Measurements from ENCODE around the gene NTRK2.

NTRK2 gene

GRCh38 chr9:84742261-84742660, 72.7 kb downstream of the NTRK2 start:
- DNase-seq = no peak

- DNase-seq = no peak
Measured at GRCh38 chr9:84744195-84744594, 74.7 kb downstream of the NTRK2 start.

DNA sequence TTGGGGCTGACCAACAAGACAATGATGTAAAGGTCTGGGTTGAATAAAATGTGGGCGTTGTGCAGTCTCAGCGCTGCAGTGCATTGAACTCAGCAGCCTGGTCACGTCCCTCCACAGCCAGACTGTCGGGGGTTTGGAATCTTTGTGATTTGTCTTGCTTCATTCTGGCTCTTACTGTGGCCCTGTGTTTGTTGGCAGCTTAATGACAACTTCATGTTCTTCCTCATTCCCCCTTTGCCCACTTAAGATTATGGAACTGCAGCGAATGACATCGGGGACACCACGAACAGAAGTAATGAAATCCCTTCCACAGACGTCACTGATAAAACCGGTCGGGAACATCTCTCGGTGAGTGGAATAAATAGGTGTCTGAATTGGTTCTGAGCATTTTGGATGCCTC, 75.2 kb downstream of the NTRK2 start:
- no peak for DNase-seq

DNA sequence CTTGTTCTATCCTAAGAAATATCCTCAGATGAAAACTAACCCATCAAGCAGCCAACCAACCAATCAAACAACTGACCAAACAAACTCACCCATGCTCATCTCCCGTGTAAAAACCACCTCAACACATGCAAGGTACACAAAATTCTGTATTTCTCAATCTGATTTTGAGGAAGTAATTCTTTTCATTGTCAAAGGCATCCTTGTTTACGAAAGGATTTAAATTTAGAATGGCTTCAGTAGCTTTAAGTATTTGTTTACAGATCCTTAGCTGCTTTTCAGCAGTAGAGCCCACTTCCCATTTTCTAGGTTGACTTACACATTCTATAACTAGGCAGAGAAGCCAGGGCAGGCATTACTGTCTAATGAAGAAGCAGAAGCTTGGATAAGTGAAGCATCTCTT, 78.6 kb downstream of the NTRK2 start:
- DNase-seq = no peak

- DNase-seq = no peak
Measured at GRCh38 chr9:84750152-84750865, 80.8 kb downstream of the NTRK2 start.

- no peak for DNase-seq
Measured at GRCh38 chr9:84751921-84752320, 82.4 kb downstream of the NTRK2 start.

GRCh38 chr9:84754461-84754860, 84.9 kb downstream of the NTRK2 start:
- DNase-seq = no peak

GRCh38 chr9:84754881-84755280, 85.4 kb downstream of the NTRK2 start:
- DNase-seq = no peak

DNA sequence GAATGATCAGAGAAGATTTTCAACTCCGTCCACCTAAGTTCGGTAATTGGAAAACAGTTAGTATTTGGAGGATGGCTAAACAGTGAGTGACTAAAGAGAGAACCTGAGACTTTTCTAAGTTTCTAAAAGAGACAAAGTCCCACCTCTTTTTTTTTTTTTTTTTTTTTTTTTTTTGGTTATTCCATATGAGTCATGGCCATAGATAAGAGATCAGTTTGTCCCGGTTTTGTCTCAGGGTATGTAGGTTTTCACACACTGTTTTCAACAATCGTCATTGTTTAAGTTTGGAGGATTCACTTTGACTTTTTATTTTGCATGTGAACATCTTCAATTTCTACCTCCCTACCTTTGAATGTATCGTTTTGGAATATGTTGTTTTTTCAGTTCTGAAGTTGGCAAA, 85.9 kb downstream of the NTRK2 start:
- DNase-seq = no peak

- no peak for DNase-seq
Measured at GRCh38 chr9:84756171-84756570, 86.6 kb downstream of the NTRK2 start.

DNA sequence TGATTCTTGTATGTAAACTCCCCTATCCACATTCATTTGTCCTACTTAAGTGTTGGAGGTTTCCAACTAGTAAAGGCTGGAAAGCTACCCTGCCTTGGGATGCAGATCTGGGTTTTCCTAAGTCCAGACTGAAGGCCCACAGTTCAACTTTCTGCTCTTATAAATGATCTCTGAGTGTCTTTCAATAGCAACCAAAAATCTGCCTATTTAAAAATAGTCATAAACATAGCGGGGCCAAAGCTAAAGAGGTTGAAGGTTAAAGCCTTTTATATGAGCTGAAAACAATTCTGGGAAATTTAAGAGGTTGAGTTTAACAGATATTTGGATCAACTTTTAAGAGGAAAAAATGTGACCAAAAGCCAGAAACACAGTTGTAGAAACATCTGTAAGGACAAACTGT, 87.2 kb downstream of the NTRK2 start:
- DNase-seq = no peak

DNA sequence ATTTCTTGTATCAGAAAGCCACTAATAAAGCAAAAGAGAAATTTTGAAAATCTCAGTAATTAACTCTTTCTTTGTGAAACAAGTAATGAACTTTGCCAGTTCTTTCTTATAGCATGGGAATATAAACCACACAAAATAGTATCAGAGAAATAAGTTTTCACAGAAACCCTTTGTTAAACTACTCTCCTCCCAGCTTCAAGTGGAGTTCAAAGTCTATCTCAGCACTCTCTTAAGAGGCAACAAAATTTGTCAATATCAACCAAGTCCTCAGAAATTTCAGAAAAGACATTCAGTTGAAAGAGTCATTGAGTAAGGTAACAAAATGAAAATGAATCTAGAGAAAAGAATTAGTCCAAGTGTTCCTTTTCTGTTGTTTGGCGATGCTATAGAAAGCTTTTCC, 89.3 kb downstream of the NTRK2 start:
- DNase-seq = no peak

GRCh38 chr9:84759300-84759750, 89.8 kb downstream of the NTRK2 start:
- DNase-seq = no peak

DNA sequence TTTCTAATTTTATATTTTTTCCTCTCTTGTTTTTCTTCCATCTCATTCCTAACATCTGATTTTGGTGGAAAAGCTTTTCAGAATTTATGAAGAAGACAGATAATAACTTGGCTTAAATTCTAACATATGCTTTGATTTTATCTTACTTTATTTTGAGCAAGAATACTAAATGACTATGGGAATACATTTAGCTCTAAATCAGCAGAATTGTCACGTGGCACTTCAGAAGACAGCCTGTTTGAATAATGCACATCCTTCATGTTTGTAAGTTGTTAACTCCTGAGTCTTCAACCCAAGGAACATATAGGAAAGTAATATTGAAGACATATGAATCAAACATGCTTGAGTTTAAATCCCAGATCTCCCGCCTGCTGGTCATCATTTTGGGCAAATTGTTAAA, 90.3 kb downstream of the NTRK2 start:
- no peak for DNase-seq

- no peak for DNase-seq
Measured at GRCh38 chr9:84761137-84761808, 91.7 kb downstream of the NTRK2 start.

DNA sequence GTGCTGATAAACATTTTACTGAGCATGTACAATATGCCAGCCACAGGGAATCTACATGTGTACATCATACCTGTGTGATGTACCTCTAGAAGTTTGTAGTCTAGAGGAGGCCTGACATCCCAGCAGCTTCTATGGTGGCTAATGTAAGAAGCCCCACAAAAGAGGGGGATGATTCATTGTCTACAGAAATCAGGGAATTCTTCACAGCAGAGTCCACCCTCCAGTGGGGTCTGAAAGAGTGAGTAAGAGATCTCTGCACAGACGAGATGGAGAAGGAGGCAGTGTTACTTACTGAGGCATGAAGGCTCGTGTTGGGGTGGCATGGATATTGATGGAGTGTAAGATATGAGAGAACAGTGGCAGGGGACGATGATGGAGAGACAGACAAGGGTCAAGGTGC, 103.0 kb downstream of the NTRK2 start:
- DNase-seq = no peak

DNA sequence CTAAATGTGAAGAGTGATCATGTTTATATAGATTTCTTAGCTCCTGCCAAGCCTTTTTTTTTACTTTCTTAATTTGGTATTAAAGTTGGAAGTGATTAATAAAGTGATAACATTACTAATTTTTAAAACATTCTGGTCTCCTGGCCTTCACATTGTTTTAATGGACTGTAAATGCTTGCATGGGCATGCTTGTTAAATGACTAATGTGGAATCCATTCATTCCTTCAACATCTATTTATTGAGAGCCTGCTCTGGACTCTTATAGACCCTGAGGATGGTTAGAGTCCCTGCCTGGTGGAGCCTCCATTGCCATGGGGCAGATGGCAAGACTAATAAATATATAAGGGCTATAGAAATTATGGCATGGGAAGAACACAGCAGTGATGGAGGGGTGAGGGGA, 103.5 kb downstream of the NTRK2 start:
- no peak for DNase-seq

DNA sequence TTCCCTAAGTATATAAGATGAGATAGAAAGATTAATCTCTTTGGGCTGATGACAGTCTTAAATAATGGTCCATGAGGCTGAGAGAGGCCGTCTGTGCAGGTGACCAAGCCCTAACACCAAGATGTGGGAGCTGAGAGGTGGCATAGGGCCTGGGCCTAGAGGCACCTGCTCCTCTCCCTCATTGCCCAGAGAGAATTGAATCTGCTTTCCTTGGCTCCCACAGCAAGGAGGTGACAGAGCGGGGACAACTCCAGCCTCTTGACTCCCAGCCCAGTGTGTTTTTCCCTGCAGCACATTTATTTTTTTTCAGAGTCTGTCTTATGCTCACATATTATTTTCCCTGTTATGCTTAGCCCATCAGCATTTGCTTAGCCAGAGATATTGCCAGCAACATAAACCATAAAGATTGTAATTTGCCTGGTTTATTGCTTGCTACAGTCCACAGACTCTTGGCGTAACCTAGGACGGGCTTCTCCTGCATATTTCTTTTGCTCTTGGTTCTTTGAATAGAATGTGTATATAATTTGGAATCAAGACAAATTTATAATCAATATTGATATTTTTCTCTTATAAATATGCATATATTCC, 105.6 kb downstream of the NTRK2 start:
- no peak for DNase-seq

GRCh38 chr9:84778570-84778969, 109.0 kb downstream of the NTRK2 start:
- DNase-seq = no peak

GRCh38 chr9:84779883-84780282, 110.4 kb downstream of the NTRK2 start:
- DNase-seq = no peak

DNA sequence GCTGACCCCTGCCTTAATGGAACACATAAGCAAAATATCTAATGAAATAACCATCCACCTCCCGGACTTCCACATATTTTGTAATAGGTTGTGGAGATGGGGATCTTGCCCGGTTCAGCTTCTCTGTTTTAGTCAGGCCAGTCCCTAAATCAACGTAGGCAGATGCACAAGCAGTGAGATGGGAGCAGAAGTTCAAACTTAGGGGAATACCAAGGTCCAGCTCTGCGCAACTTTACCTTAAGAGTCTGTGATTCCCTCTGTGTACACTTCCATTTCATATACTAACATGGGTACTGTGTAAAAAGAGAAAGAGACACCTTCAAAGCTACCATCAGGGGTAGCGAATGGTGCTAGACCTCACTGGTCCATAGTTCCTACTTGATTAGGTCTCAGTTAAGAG, 110.9 kb downstream of the NTRK2 start:
- DNase-seq = no peak

- DNase-seq = no peak
Measured at GRCh38 chr9:84781458-84781857, 111.9 kb downstream of the NTRK2 start.

DNA sequence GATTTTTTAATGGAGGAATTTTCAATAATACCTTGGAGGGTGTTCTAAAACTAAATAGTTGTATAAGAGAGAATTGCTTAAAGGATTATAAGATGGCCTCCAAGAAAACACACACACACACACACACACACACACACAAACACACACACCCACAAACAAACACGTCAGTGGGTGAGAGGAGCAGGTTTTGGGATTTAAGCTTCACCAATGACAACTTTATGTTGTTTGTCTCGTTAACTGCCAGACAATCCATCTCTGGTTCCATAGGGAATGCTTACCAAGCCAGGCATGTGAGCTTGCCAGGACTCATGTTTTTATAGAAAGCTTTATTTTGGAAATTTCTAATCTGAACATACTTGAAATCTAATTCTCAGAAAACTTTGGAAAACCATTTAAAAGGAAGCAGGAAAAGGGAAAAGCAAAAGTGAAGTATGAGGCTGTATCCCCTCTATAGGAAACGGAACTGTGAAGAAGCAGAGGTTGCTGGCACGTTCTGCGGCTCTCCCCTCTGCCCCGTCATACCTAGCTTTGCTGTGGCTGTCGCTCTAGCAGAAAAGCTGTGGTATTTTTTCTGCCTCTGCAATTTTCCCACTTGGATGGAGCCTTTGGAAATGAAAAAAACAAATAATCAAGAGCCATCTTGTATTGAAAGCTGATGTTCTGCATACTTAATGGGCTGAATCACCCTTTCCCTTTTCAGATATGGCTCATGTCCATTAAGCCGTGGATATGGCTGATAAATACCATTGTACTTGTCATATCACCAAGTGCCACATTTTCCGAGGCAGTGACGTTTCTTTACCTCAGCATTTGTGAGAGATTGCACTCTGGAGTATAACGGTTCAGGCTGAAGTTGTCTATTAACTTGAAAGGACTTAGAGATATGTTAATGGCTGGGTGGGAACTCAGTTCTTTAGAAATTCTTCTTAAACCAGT, 112.7 kb downstream of the NTRK2 start:
- DNase-seq = no peak

Measured in stimulated activated CD4-positive, alpha-beta T cell treated with anti-CD3 and anti-CD28 coated beads, Interleukin-12 subunit alpha, Interleukin-12 subunit beta, amount 100 ng/mL, for 4 hours (primary cell).